ES-I3 (cell line): ENCODE measurements around the gene HDGFL2.

ENCODE experiments used
- H3K36me3 ChIP-seq: 2 replicates; pipeline ENCODE4 v1.6.1; 2013; ENCODE audit warnings: mild to moderate bottlenecking, low read length, control low read depth, moderate library complexity; ENCODE audit not compliant: insufficient read depth
- H3K4me1 ChIP-seq: 2 replicates; pipeline ENCODE4 v1.6.1; 2013; ENCODE audit warnings: mild to moderate bottlenecking, control low read depth, low read length; ENCODE audit not compliant: insufficient read depth
- H3K9ac ChIP-seq: 2 replicates; pipeline ENCODE4 v1.6.1; 2013; ENCODE audit warnings: low read depth, mild to moderate bottlenecking, low read length, moderate library complexity
- H3K9me3 ChIP-seq: 2 replicates; pipeline ENCODE4 v1.6.1; 2013; ENCODE audit warnings: mild to moderate bottlenecking, low read length, moderate library complexity; ENCODE audit not compliant: control insufficient read depth, insufficient read depth

HDGFL2 gene

GRCh38 chr19:4452230-4452990 is 19.7 kb upstream of the HDGFL2 start:
- 0 out of 2 replicates have a peak, but pooled peaks cover 3% of the 10 kb centered on the region for H3K36me3 ChIP-seq
- no peak overlapping the region for H3K9ac ChIP-seq
- no peaks in the 10 kb centered on the region; the same call in 1 of the 2 replicates for H3K4me1 ChIP-seq
- no peaks in the 10 kb centered on the region for H3K9me3 ChIP-seq

- H3K4me1 ChIP-seq: no peaks in the 10 kb centered on the region; the same call in 1 of the 2 replicates
These were observed 18.6 kb upstream of the HDGFL2 start for GRCh38 chr19:4453232-4454179.

GRCh38 chr19:4454747-4455718 is 17.1 kb upstream of the HDGFL2 start:
- H3K36me3 ChIP-seq: no peaks in the 10 kb centered on the region
- no peak overlapping the region for H3K9ac ChIP-seq
- no peaks in the 10 kb centered on the region; the same call in 1 of the 2 replicates for H3K4me1 ChIP-seq
- no peaks in the 10 kb centered on the region for H3K9me3 ChIP-seq

More at GRCh38 chr19:4453232-4454179, 18.6 kb upstream of the HDGFL2 start:
- no peaks in the 10 kb centered on the region for H3K9me3 ChIP-seq
- H3K9ac ChIP-seq: no peak overlapping the region
- no peaks in the 10 kb centered on the region for H3K36me3 ChIP-seq

- H3K36me3 ChIP-seq: no peaks in the 10 kb centered on the region
- no peaks in the 10 kb centered on the region; the same call in 1 of the 2 replicates for H3K4me1 ChIP-seq
- peak overlapping the region; percentile 69; the same call in 1 of the 2 replicates for H3K9ac ChIP-seq
- no peaks in the 10 kb centered on the region for H3K9me3 ChIP-seq
These were observed 16.2 kb upstream of the HDGFL2 start for GRCh38 chr19:4455719-4456475.

GRCh38 chr19:4456476-4456842 is 15.6 kb upstream of the HDGFL2 start:
- no peaks in the 10 kb centered on the region; the same call in 1 of the 2 replicates for H3K4me1 ChIP-seq

GRCh38 chr19:4456843-4457653 is 15.0 kb upstream of the HDGFL2 start:
- Histone ChIP-seq H3K9ac (peak overlapping the region; percentile 69; the same call in 1 of the 2 replicates), H3K9me3 (no peaks in the 10 kb centered on the region), H3K36me3 (no peaks in the 10 kb centered on the region), H3K4me1 (no peaks in the 10 kb centered on the region; the same call in 1 of the 2 replicates)

More at GRCh38 chr19:4456476-4456842, 15.6 kb upstream of the HDGFL2 start:
- Histone ChIP-seq H3K36me3 (no peaks in the 10 kb centered on the region), H3K9me3 (no peaks in the 10 kb centered on the region), H3K9ac (peak overlapping the region; percentile 69; the same call in 1 of the 2 replicates)

- Histone ChIP-seq H3K9ac (peak within 1 kb of the TSS; percentile 69; the same call in 1 of the 2 replicates), H3K9me3 (no peaks in the 10 kb centered on the region), H3K36me3 (no peaks in the 10 kb centered on the region), H3K4me1 (no peaks in the 10 kb centered on the region; the same call in 1 of the 2 replicates)
These were observed 14.3 kb upstream of the HDGFL2 start, which contains the start of gene UBXN6 for GRCh38 chr19:4457654-4458395. TSS of gene UBXN6 (minus strand) at chr19:4457794. CDS start at chr19:4457697, 97 bp downstream.

GRCh38 chr19:4464815-4465581 is 7.1 kb upstream of the HDGFL2 start:
- H3K36me3 ChIP-seq: no peaks in the 10 kb centered on the region

GRCh38 chr19:4467835-4468234 is 4.3 kb upstream of the HDGFL2 start:
- Histone ChIP-seq H3K36me3 (no peaks in the 10 kb centered on the region), H3K4me1 (no peaks in the 10 kb centered on the region), H3K9me3 (no peaks in the 10 kb centered on the region), H3K9ac (no peak overlapping the region)

More at GRCh38 chr19:4464815-4465581, 7.1 kb upstream of the HDGFL2 start:
- Histone ChIP-seq H3K4me1 (no peaks in the 10 kb centered on the region), H3K9me3 (no peaks in the 10 kb centered on the region), H3K9ac (no peak overlapping the region)

GRCh38 chr19:4471403-4472173 is 509 bp upstream of the HDGFL2 start:
- H3K9me3 ChIP-seq: no peaks in the 10 kb centered on the region

More at GRCh38 chr19:4471403-4472173, 509 bp upstream of the HDGFL2 start:
- Histone ChIP-seq H3K36me3 (peaks cover 10% of the 10 kb centered on the region), H3K9ac (peak overlapping the region; percentile 90), H3K4me1 (no peaks in the 10 kb centered on the region)
